Measurements from ENCODE around the gene SPACA9. TPM values are rescaled to one million over a fixed set of nuclear protein-coding genes. Genes with fewer than 3 reads are reported as not detected.

SPACA9 gene
- 3.3 and 3.6 TPM in 2 replicates for polyA plus RNA-seq (2011; rRNA removed)
- polyA minus RNA-seq (2011; rRNA and poly(A)+ RNA removed) = 3.5 and 6.7 TPM in 2 replicates

DNA sequence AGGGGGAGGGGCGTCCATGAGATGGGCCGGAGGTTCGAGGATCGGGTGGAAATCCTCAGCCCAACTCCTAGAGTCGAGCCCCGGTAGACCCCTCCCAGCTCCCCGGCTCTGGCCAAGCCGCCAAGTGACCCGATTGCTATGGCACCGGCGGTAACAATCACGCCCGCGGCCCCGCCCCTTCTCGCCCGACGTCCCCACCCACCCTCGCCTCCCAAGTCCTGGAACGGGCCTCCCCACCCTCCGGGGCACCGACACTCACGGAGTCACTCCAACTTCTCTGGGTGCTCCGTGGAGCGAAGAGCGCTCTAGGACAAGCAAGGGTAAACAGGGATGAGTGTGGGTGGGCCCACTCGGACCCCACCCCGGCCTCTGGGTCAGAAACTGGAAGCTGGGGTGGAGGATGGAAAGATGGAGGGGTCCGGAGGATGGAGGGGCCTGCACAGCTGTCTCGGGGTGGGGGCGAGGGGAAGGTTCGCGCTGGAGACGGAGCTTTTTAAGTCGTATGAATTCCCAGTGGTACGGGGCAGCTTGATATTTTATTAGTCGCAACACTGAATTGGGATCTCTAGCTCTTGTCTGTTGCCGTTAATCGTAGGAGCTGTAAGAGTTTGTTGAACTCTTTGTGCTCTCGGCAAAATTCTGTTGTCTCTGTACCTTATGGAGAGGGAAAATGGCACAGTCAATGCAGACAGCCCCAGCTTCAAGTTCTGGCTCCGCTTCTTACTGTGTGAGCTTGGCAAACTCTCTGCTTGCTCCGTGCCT is at the start of gene SPACA9:
Gene SPACA9, plus strand, starts transcription at position 204 of the 762 bp plus-strand sequence. CDS start 5,050 bp downstream, outside the sequence.
- CTCF ChIA-PET = interaction anchor here (0.8 to 3.0 kb wide), 3 partner anchors 22 to 24 kb away, joined by 3 to 11 read pairs (median 3); no protein-coding TSS in a partner anchor
- TF ChIP-seq, protein P1, sequence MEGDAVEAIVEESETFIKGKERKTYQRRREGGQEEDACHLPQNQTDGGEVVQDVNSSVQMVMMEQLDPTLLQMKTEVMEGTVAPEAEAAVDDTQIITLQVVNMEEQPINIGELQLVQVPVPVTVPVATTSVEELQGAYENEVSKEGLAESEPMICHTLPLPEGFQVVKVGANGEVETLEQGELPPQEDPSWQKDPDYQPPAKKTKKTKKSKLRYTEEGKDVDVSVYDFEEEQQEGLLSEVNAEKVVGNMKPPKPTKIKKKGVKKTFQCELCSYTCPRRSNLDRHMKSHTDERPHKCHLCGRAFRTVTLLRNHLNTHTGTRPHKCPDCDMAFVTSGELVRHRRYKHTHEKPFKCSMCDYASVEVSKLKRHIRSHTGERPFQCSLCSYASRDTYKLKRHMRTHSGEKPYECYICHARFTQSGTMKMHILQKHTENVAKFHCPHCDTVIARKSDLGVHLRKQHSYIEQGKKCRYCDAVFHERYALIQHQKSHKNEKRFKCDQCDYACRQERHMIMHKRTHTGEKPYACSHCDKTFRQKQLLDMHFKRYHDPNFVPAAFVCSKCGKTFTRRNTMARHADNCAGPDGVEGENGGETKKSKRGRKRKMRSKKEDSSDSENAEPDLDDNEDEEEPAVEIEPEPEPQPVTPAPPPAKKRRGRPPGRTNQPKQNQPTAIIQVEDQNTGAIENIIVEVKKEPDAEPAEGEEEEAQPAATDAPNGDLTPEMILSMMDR (IDR thresholded peaks at IDR 0.05; ENCODE audit: low read depth, low read length) = no peak
- Histone ChIP-seq H3K27ac (ENCODE audit: low read depth, low read length) (peak within 1 kb of the TSS; percentile 11), H3K4me3 (ENCODE audit: low read depth, low read length) (peak within 1 kb of the TSS; percentile 90), H3K9me3 (ENCODE audit: control insufficient read depth, insufficient read depth, low read length) (no peaks in the 10 kb centered on the region; the same call in 1 of the 2 replicates), H3K27me3 (ENCODE audit: control insufficient read depth, insufficient read depth, low read length) (no peaks in the 10 kb centered on the region)
- DNase-seq (ENCODE audit: low read depth, low spot score) = no peak
- POLR2A ChIA-PET = interaction anchor here (1.0 kb wide), 1 partner anchor 209 kb away, joined by 3 read pairs; the partner anchor contains the start of gene DDX31

DNA sequence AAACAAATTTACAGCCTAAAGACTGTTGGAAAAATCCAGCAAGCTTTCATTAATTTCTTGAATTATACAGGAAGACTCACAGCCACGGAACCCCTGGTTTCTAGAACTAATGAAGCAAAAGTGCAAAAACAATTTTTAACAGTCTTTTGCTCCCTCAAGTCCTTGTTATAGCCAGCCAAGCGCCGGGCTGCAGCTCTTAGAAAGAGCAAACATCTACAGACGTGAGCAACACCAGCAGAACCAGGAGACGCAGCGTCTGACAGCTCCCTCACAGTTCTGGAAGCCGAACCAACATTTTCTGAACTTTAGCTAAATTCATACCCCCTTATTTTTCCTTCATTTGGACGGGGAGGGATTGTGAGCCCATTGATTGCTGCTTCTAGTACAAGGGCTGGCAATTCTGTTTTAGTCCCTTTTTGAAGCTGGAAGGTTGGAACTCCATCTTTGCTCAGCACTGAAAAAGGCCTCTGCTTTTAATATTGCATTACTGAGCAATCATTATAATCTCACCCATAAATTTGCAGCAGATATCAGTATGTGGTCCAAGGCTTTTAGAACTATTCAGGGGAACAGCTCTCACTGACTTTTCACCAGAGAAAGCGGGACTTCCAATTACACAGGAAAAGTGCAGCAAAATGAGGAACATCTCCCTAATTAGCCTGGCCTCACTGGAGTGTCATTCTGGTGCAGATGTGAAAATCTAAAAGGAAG is 46.4 kb upstream of the SPACA9 start:
- H3K4me3 ChIP-seq (ENCODE audit: low read depth, low read length) = no peak overlapping the region
- H3K27me3 ChIP-seq (ENCODE audit: control insufficient read depth, insufficient read depth, low read length) = peaks cover 29% of the 10 kb centered on the region
- ChIA-PET CTCF (no interaction called here), POLR2A (interaction anchor here (0.6 kb wide), 1 partner anchor 1332 kb away, joined by 3 read pairs; no protein-coding TSS in a partner anchor)
- no peaks in the 10 kb centered on the region for H3K9me3 ChIP-seq (ENCODE audit: control insufficient read depth, insufficient read depth, low read length)
- no peak for DNase-seq (ENCODE audit: low read depth, low spot score)
- no peak overlapping the region for H3K27ac ChIP-seq (ENCODE audit: low read depth, low read length)
- TF ChIP-seq, protein P1 (IDR thresholded peaks at IDR 0.05; ENCODE audit: low read depth, low read length) = no peak

DNA sequence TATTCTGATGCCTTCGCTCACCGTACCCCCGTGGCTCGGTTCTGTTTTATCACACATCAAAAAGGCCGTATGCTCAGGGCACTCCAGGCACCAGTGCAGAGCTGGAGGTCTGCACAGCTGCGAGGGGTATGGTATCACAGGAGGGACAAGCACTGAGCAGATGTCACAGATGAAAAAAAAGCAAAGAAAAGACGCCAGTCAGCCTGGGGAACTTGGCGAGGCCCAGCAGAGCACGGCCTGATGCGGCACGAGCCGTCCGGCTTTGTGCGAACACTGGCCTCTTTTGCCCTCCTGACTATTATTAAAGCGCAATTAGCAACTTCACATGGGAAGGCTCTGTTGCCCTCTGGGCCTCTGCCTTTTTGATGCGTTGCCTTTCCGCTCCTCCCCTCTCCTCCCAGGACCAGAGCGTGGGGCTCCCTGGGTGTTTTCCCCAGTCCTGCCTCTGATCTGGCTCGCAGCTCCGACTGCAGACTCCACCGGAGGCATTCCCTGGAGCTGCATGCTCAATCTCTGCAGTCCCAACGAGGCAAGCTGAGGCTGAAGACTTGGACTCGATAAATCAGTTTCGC is 45.1 kb upstream of the SPACA9 start:
- DNase-seq (ENCODE audit: low read depth, low spot score) = no peak
- TF ChIP-seq, protein P1 (IDR thresholded peaks at IDR 0.05; ENCODE audit: low read depth, low read length) = no peak
- CTCF ChIA-PET = no interaction called here
- Histone ChIP-seq H3K27me3 (ENCODE audit: control insufficient read depth, insufficient read depth, low read length) (peaks cover 20% of the 10 kb centered on the region), H3K4me3 (ENCODE audit: low read depth, low read length) (no peak overlapping the region), H3K27ac (ENCODE audit: low read depth, low read length) (no peak overlapping the region), H3K9me3 (ENCODE audit: control insufficient read depth, insufficient read depth, low read length) (no peaks in the 10 kb centered on the region)
- POLR2A ChIA-PET = no interaction called here

DNA sequence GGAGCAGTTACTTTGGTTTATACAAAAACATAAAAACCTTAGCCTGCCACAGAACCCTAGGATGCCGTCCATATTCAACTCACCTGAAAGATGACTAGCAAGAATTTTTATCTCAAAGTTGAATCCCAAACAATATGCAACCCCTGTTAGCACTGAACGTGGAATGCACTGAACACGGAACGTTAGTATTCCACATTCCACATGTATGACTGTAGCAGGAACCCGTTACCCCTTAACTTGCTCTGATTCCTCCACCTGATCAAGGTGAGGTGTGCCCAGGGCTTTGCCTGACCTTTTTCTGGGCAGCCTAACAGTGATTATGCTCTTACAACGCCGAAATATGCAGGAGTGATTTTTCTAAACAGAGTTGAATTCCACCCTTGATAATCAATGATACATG is 44.4 kb upstream of the SPACA9 start:
- H3K27ac ChIP-seq (ENCODE audit: low read depth, low read length) = no peak overlapping the region
- H3K9me3 ChIP-seq (ENCODE audit: control insufficient read depth, insufficient read depth, low read length) = no peaks in the 10 kb centered on the region
- CTCF ChIA-PET = no interaction called here
- peaks cover 20% of the 10 kb centered on the region for H3K27me3 ChIP-seq (ENCODE audit: control insufficient read depth, insufficient read depth, low read length)
- POLR2A ChIA-PET = no interaction called here
- TF ChIP-seq, protein P1 (IDR thresholded peaks at IDR 0.05; ENCODE audit: low read depth, low read length) = no peak
- no peak overlapping the region for H3K4me3 ChIP-seq (ENCODE audit: low read depth, low read length)
- no peak for DNase-seq (ENCODE audit: low read depth, low spot score)
